ENCODE measurements around the gene SPINK4.

The SPINK4 gene
- total RNA-seq, result 0 reads per million in 2 experiments

GRCh38 chr9:33239921-33240320, at the start of gene SPINK4:
Gene SPINK4, plus strand, starts transcription at chr9:33240167. Its CDS starts 42 bp downstream, at chr9:33240209.
- no peak for DNase-seq (ENCODE audit: low read depth)

- DNase-seq (ENCODE audit: low read depth), result no peak
Measured at GRCh38 chr9:33192493-33193255, 47.3 kb upstream of the SPINK4 start.

- DNase-seq (ENCODE audit: low read depth), result no peak
Measured at GRCh38 chr9:33193818-33194217, 46.1 kb upstream of the SPINK4 start.

- DNase-seq (ENCODE audit: low read depth), result no peak
Measured at GRCh38 chr9:33196736-33197135, 43.2 kb upstream of the SPINK4 start.

GRCh38 chr9:33197279-33198152, 42.5 kb upstream of the SPINK4 start:
- DNase-seq (ENCODE audit: low read depth), result no peak

- no peak for DNase-seq (ENCODE audit: low read depth)
Measured at GRCh38 chr9:33198165-33198564, 41.8 kb upstream of the SPINK4 start.

GRCh38 chr9:33202018-33202417, 37.9 kb upstream of the SPINK4 start:
- no peak for DNase-seq (ENCODE audit: low read depth)

- DNase-seq (ENCODE audit: low read depth), result no peak
Measured at GRCh38 chr9:33202552-33203201, 37.3 kb upstream of the SPINK4 start.

GRCh38 chr9:33209394-33209793, 30.6 kb upstream of the SPINK4 start:
- no peak for DNase-seq (ENCODE audit: low read depth)

GRCh38 chr9:33210006-33210715, 29.8 kb upstream of the SPINK4 start:
- DNase-seq (ENCODE audit: low read depth), result no peak

- no peak for DNase-seq (ENCODE audit: low read depth)
Measured at GRCh38 chr9:33211695-33212393, 28.1 kb upstream of the SPINK4 start.

GRCh38 chr9:33220681-33221567, 19.0 kb upstream of the SPINK4 start:
- DNase-seq (ENCODE audit: low read depth), result no peak

- no peak for DNase-seq (ENCODE audit: low read depth)
Measured at GRCh38 chr9:33221568-33221884, 18.4 kb upstream of the SPINK4 start.

- DNase-seq (ENCODE audit: low read depth), result no peak
Measured at GRCh38 chr9:33222031-33222430, 17.9 kb upstream of the SPINK4 start.

GRCh38 chr9:33223696-33224095, 16.3 kb upstream of the SPINK4 start:
- no peak for DNase-seq (ENCODE audit: low read depth)

GRCh38 chr9:33225319-33226147, 14.4 kb upstream of the SPINK4 start:
- DNase-seq (ENCODE audit: low read depth), result peak; percentile 57

- no peak for DNase-seq (ENCODE audit: low read depth)
Measured at GRCh38 chr9:33227008-33227398, 13.0 kb upstream of the SPINK4 start.

- DNase-seq (ENCODE audit: low read depth), result no peak
Measured at GRCh38 chr9:33227741-33228140, 12.2 kb upstream of the SPINK4 start.

GRCh38 chr9:33228606-33229005, 11.4 kb upstream of the SPINK4 start:
- no peak for DNase-seq (ENCODE audit: low read depth)

Measured in T follicular helper cell (primary cell).